Neural crest cell (in vitro differentiated cells): Measurements from ENCODE around the gene IFNG-AS1. TPM values are rescaled to one million over a fixed set of nuclear protein-coding genes. Genes with fewer than 3 reads are reported as not detected.

Experiments
- DNase-seq: peaks from one replicate; pipeline ENCODE4 v3.0.0; 2021; ENCODE audit warnings: low read depth, mixed read lengths, low spot score
- H3K27ac Mint-ChIP-seq: one replicate; pipeline ENCODE4 v1.8.0; 2021; ENCODE audit warnings: mild to moderate bottlenecking, mixed read lengths; ENCODE audit not compliant: unreplicated experiment
- H3K27me3 Mint-ChIP-seq: 2 replicates; pipeline ENCODE4 v1.8.0; 2021; ENCODE audit warnings: low read depth, mild to moderate bottlenecking, mixed read lengths
- H3K36me3 Mint-ChIP-seq: 2 replicates; pipeline ENCODE4 v1.8.0; 2021; ENCODE audit warnings: low read depth, mild to moderate bottlenecking, mixed read lengths
- H3K4me1 Mint-ChIP-seq: 2 replicates; pipeline ENCODE4 v1.8.0; 2021; ENCODE audit warnings: mixed read lengths
- H3K4me3 Mint-ChIP-seq: one replicate; pipeline ENCODE4 v1.8.0; 2021; ENCODE audit warnings: mild to moderate bottlenecking, mixed read lengths
- H3K9me3 Mint-ChIP-seq: 2 replicates; pipeline ENCODE4 v1.8.0; 2021; ENCODE audit warnings: mixed read lengths
- CTCF ChIP-seq: fragments of 200-600 bp; sonication (generic); conservative IDR thresholded peaks from 2 replicates; pipeline ENCODE4 v1.5.0; 2021; ENCODE audit warnings: antibody characterized with exemption, mild to moderate bottlenecking
- total RNA-seq: library from RNA; stranded (reverse); gene quantifications from 2 replicates; pipeline ENCODE4 v1.2.1, GENCODE V29; 2021

IFNG-AS1 gene
- total RNA-seq, 1 donor from 2014 or later: not detected

- Mint-ChIP-seq H3K4me3 (no peak overlapping the region), H3K27me3 (peaks cover 2% of the 10 kb centered on the region), H3K4me1 (no peaks in the 10 kb centered on the region), H3K36me3 (no peaks in the 10 kb centered on the region), H3K27ac (no peak overlapping the region), H3K9me3 (no peaks in the 10 kb centered on the region)
- no peak for TF ChIP-seq CTCF
- no peak for DNase-seq
Measured at GRCh38 chr12:67993143-67993542, 3.9 kb downstream of the IFNG-AS1 start.

- H3K27ac Mint-ChIP-seq: no peak overlapping the region
- no peaks in the 10 kb centered on the region for H3K4me1 Mint-ChIP-seq
- peaks cover 2% of the 10 kb centered on the region for H3K27me3 Mint-ChIP-seq
- no peaks in the 10 kb centered on the region for H3K36me3 Mint-ChIP-seq
- H3K4me3 Mint-ChIP-seq: no peak overlapping the region
- no peaks in the 10 kb centered on the region for H3K9me3 Mint-ChIP-seq
- TF ChIP-seq CTCF: no peak
- DNase-seq: no peak
Measured at GRCh38 chr12:67994046-67994445, 4.8 kb downstream of the IFNG-AS1 start.

- no peak overlapping the region for H3K27ac Mint-ChIP-seq
- H3K4me3 Mint-ChIP-seq: no peak overlapping the region
- H3K36me3 Mint-ChIP-seq: no peaks in the 10 kb centered on the region
- no peak for DNase-seq
- H3K27me3 Mint-ChIP-seq: no peaks in the 10 kb centered on the region
- no peaks in the 10 kb centered on the region for H3K4me1 Mint-ChIP-seq
- no peak for TF ChIP-seq CTCF
- no peaks in the 10 kb centered on the region for H3K9me3 Mint-ChIP-seq
Measured at GRCh38 chr12:67996347-67996746, 7.1 kb downstream of the IFNG-AS1 start.

GRCh38 chr12:67998379-67998778, 9.1 kb downstream of the IFNG-AS1 start:
- TF ChIP-seq CTCF: no peak
- Mint-ChIP-seq H3K27ac (no peak overlapping the region), H3K4me3 (no peak overlapping the region)

GRCh38 chr12:67999244-67999643, 10.0 kb downstream of the IFNG-AS1 start:
- H3K27ac Mint-ChIP-seq: no peak overlapping the region
- no peak for DNase-seq
- peaks cover 3% of the 10 kb centered on the region for H3K9me3 Mint-ChIP-seq
- no peak overlapping the region for H3K4me3 Mint-ChIP-seq
- no peaks in the 10 kb centered on the region for H3K27me3 Mint-ChIP-seq
- no peaks in the 10 kb centered on the region for H3K4me1 Mint-ChIP-seq
- TF ChIP-seq CTCF: no peak
- no peaks in the 10 kb centered on the region for H3K36me3 Mint-ChIP-seq

More at GRCh38 chr12:67998379-67998778, 9.1 kb downstream of the IFNG-AS1 start:
- H3K36me3 Mint-ChIP-seq: no peaks in the 10 kb centered on the region
- no peaks in the 10 kb centered on the region for H3K27me3 Mint-ChIP-seq
- no peaks in the 10 kb centered on the region for H3K9me3 Mint-ChIP-seq
- no peaks in the 10 kb centered on the region for H3K4me1 Mint-ChIP-seq
- no peak for DNase-seq
